WTC11 (cell line): ENCODE measurements around the gene GABRR2. TPM values are rescaled to one million over a fixed set of nuclear protein-coding genes. Genes with fewer than 3 reads are reported as not detected.

Experiments
- ATAC-seq: fragments of 200-7000 bp; cut with Tn5 transposase; 2 replicates; pipeline ENCODE4 v1.10.0; 2021; ENCODE audit warnings: mild to moderate bottlenecking, moderate library complexity
- Bru-seq: library from RNA; stranded (reverse); fragments of 400-500 nt; gene quantifications from one replicate; lab custom pipeline; 2021; lab: Mats Ljungman, UMichigan
- CTCF ChIA-PET: fragments of 300-600 bp; sonication (Branson Sonifier 250); formaldehyde crosslinking; loops from one replicate; lab custom pipeline; 2021; ENCODE audit warnings: antibody characterized with exemption; lab: Charles Lee
- POLR2A ChIA-PET: fragments of 350-600 bp; sonication (Branson Sonifier 250); formaldehyde crosslinking; loops from one replicate; lab custom pipeline; 2021; ENCODE audit warnings: antibody characterized with exemption; lab: Charles Lee
- DNase-seq: peaks from one replicate; pipeline ENCODE4 v3.0.0; 2021; ENCODE audit warnings: low spot score
- H3K27ac Mint-ChIP-seq: 2 replicates; pipeline ENCODE4 v1.8.0; 2021; ENCODE audit warnings: mixed read lengths
- H3K27me3 Mint-ChIP-seq: 2 replicates; pipeline ENCODE4 v1.8.0; 2021; ENCODE audit warnings: low read depth, mild to moderate bottlenecking, moderate library complexity, mixed read lengths
- H3K36me3 Mint-ChIP-seq: 2 replicates; pipeline ENCODE4 v1.8.0; 2021; ENCODE audit warnings: mixed read lengths
- H3K4me1 Mint-ChIP-seq: 2 replicates; pipeline ENCODE4 v1.8.0; 2022; ENCODE audit warnings: mixed read lengths
- H3K4me3 Mint-ChIP-seq: 2 replicates; pipeline ENCODE4 v1.8.0; 2021; ENCODE audit warnings: mild to moderate bottlenecking, moderate library complexity, mixed read lengths
- H3K9me3 Mint-ChIP-seq: 2 replicates; pipeline ENCODE4 v1.8.0; 2021; ENCODE audit warnings: mixed read lengths
- ATF2 ChIP-seq: sonication (generic); formaldehyde crosslinking; IDR thresholded peaks from 2 replicates; pipeline ENCODE4 v1.8.1; 2022; ENCODE audit warnings: low read depth, missing genetic modification reagents, borderline replicate concordance
- CDX4 ChIP-seq: fragments of 250-450 bp; sonication (Bioruptor Pico); IDR thresholded peaks from 2 replicates; pipeline ENCODE4 v1.9.0; 2021; ENCODE audit warnings: moderate library complexity, mild to moderate bottlenecking, inconsistent platforms, borderline replicate concordance
- CTCF ChIP-seq: fragments of 200-600 bp; IDR thresholded peaks from 2 replicates; pipeline ENCODE4 v1.8.0; 2022; ENCODE audit warnings: antibody characterized with exemption
- E2F1 ChIP-seq: sonication (generic); formaldehyde crosslinking; IDR thresholded peaks from 2 replicates; pipeline ENCODE4 v1.8.0; 2022; ENCODE audit warnings: mild to moderate bottlenecking, missing genetic modification reagents
- E2F5 ChIP-seq: sonication (generic); formaldehyde crosslinking; IDR thresholded peaks from 2 replicates; pipeline ENCODE4 v1.8.1; 2022; ENCODE audit warnings: mild to moderate bottlenecking, moderate library complexity, missing genetic modification reagents
- ELF4 ChIP-seq: sonication (generic); formaldehyde crosslinking; IDR thresholded peaks from 2 replicates; pipeline ENCODE4 v1.8.1; 2022; ENCODE audit warnings: low read depth, mild to moderate bottlenecking, moderate library complexity, missing genetic modification reagents
- EMX1 ChIP-seq: fragments of 250-450 bp; sonication (Bioruptor Pico); IDR thresholded peaks from 2 replicates; pipeline ENCODE4 v1.8.0; 2021; ENCODE audit warnings: mild to moderate bottlenecking
- ESRRA ChIP-seq: sonication (generic); formaldehyde crosslinking; IDR thresholded peaks from 2 replicates; pipeline ENCODE4 v1.8.1; 2022; ENCODE audit warnings: mild to moderate bottlenecking, missing genetic modification reagents, borderline replicate concordance
- FOXJ3 ChIP-seq: sonication (generic); formaldehyde crosslinking; IDR thresholded peaks from 2 replicates; pipeline ENCODE4 v1.9.0; 2021; ENCODE audit warnings: missing genetic modification reagents, mild to moderate bottlenecking, borderline replicate concordance
- FOXP4 ChIP-seq: sonication (generic); formaldehyde crosslinking; IDR thresholded peaks from 2 replicates; pipeline ENCODE4 v1.8.0; 2022; ENCODE audit warnings: mild to moderate bottlenecking, missing genetic modification reagents
- GTF2I ChIP-seq: fragments of 250-450 bp; sonication (Bioruptor Pico); conservative IDR thresholded peaks from 2 replicates; pipeline ENCODE4 v1.4.0; 2021; ENCODE audit warnings: mild to moderate bottlenecking
- MLX ChIP-seq: sonication (generic); formaldehyde crosslinking; IDR thresholded peaks from 2 replicates; pipeline ENCODE4 v1.8.1; 2023; ENCODE audit warnings: mild to moderate bottlenecking, missing genetic modification reagents, moderate library complexity
- NR2C2 ChIP-seq: sonication (generic); formaldehyde crosslinking; IDR thresholded peaks from 2 replicates; pipeline ENCODE4 v1.8.0; 2022; ENCODE audit warnings: mild to moderate bottlenecking, missing genetic modification reagents
- PREB ChIP-seq: sonication (generic); formaldehyde crosslinking; IDR thresholded peaks from 2 replicates; pipeline ENCODE4 v1.8.1; 2022; ENCODE audit warnings: mild to moderate bottlenecking, missing genetic modification reagents, moderate library complexity, borderline replicate concordance
- RORB ChIP-seq: fragments of 250-450 bp; sonication (Bioruptor Pico); IDR thresholded peaks from 2 replicates; pipeline ENCODE4 v1.9.0; 2021; ENCODE audit warnings: mild to moderate bottlenecking
- SOX15 ChIP-seq: fragments of 250-450 bp; sonication (Bioruptor Pico); IDR thresholded peaks from 2 replicates; pipeline ENCODE4 v1.9.0; 2021; ENCODE audit warnings: mild to moderate bottlenecking
- ZMAT4 ChIP-seq: fragments of 250-450 bp; sonication (Bioruptor Pico); IDR thresholded peaks from 2 replicates; pipeline ENCODE4 v1.9.0; 2021; ENCODE audit warnings: mild to moderate bottlenecking
- ZNF219 ChIP-seq: sonication (generic); formaldehyde crosslinking; IDR thresholded peaks from 2 replicates; pipeline ENCODE4 v1.8.0; 2023; ENCODE audit warnings: missing genetic modification reagents, mild to moderate bottlenecking, borderline replicate concordance
- ZNF416 ChIP-seq: fragments of 250-450 bp; sonication (Bioruptor Pico); IDR thresholded peaks from 2 replicates; pipeline ENCODE4 v1.9.0; 2021; ENCODE audit warnings: mild to moderate bottlenecking, inconsistent platforms
- ZNF512 ChIP-seq: sonication (generic); formaldehyde crosslinking; IDR thresholded peaks from 2 replicates; pipeline ENCODE4 v1.8.1; 2022; ENCODE audit warnings: missing genetic modification reagents, borderline replicate concordance
- long read RNA-seq, 3 experiments: library from RNA in 1 of 3; library from capped mRNA in 1 of 3; library from polyadenylated mRNA in 1 of 3; unstranded in 2 of 3; stranded (forward) in 1 of 3; transcript quantifications; one replicate each; pipeline ENCODE4 v2.0.0, GENCODE V29; 2021
- total RNA-seq: library from RNA; stranded (reverse); gene quantifications from 3 replicates; pipeline ENCODE4 v1.2.3, GENCODE V29; 2021

GABRR2 gene
- not detected in 3 replicates for total RNA-seq
- Bru-seq, nascent RNA, result percentile 11 among the genes with signal in this experiment
- long read RNA-seq, experiment 1, result 0 reads
- long read RNA-seq, experiment 2, result 0 reads
- long read RNA-seq, experiment 3, result 0 reads

GRCh38 chr6:89315249-89315885, at the start of gene GABRR2:
GABRR2 (minus strand) TSS chr6:89315299; CDS start chr6:89315165, 134 bp downstream.
- ATAC-seq (no peak), DNase-seq (no peak)
- Mint-ChIP-seq H3K27ac (no peak within 1 kb of the TSS), H3K4me3 (no peak within 1 kb of the TSS), H3K36me3 (peaks cover 18% of the 10 kb centered on the region), H3K27me3 (peaks cover 7% of the 10 kb centered on the region; the same call in 1 of the 2 replicates), H3K4me1 (peaks cover 33% of the 10 kb centered on the region), H3K9me3 (peaks cover 25% of the 10 kb centered on the region)
- CTCF ChIA-PET, result interaction anchor here (0.7 to 1.0 kb wide), 2 partner anchors 13 to 57 kb away, joined by 3 to 4 read pairs; no protein-coding TSS in a partner anchor
- TF ChIP-seq MLX (CRISPR knock-in tag) (no peak), CDX4 (CRISPR knock-in tag) (no peak), ESRRA (CRISPR knock-in tag) (no peak), FOXP4 (CRISPR knock-in tag) (no peak), ZNF219 (CRISPR knock-in tag) (no peak), CTCF (no peak), SOX15 (no peak), GTF2I (CRISPR knock-in tag) (no peak)
- POLR2A ChIA-PET, result no interaction called here

- ATAC-seq, result no peak
- no peak for DNase-seq
- no peaks in the 10 kb centered on the region for H3K27me3 Mint-ChIP-seq
- ChIA-PET CTCF (interaction anchor here (1.4 to 2.1 kb wide), 2 partner anchors 53 to 66 kb away, joined by 3 to 11 read pairs; no protein-coding TSS in a partner anchor), POLR2A (no interaction called here)
- H3K4me3 Mint-ChIP-seq, result no peak overlapping the region
- H3K4me1 Mint-ChIP-seq, result peaks cover 8% of the 10 kb centered on the region
- no peaks in the 10 kb centered on the region for H3K9me3 Mint-ChIP-seq
- H3K36me3 Mint-ChIP-seq, result no peaks in the 10 kb centered on the region
- no peak overlapping the region for H3K27ac Mint-ChIP-seq
- TF ChIP-seq PREB (no peak), EMX1 (CRISPR knock-in tag) (no peak), FOXJ3 (CRISPR knock-in tag) (no peak), ZNF512 (CRISPR knock-in tag) (no peak), E2F5 (CRISPR knock-in tag) (no peak), ZNF416 (no peak), ZMAT4 (CRISPR knock-in tag) (no peak), ELF4 (CRISPR knock-in tag) (no peak), ATF2 (CRISPR knock-in tag) (no peak), NR2C2 (no peak), E2F1 (CRISPR knock-in tag) (no peak), RORB (CRISPR knock-in tag) (no peak)
Observed at GRCh38 chr6:89364586-89364985, 49.5 kb upstream of the GABRR2 start.
